Activated CD8-positive, alpha-beta memory T cell treated with anti-CD3 and anti-CD28 coated beads for 1 hour (primary cell): ENCODE results near the gene TRIM28.

Experiments
- DNase-seq, 2 donors: peaks; one replicate each; pipeline ENCODE4 v3.0.0-alpha.2; 2020; ENCODE audit warnings: low read depth in 1 of 2; ENCODE audit errors: extremely low read depth in 1 of 2

TRIM28 gene

GRCh38 chr19:58559275-58560006 lies 15.6 kb downstream of the TRIM28 start:
- peak in 1 of 2 donors; percentile 46 for DNase-seq

DNA sequence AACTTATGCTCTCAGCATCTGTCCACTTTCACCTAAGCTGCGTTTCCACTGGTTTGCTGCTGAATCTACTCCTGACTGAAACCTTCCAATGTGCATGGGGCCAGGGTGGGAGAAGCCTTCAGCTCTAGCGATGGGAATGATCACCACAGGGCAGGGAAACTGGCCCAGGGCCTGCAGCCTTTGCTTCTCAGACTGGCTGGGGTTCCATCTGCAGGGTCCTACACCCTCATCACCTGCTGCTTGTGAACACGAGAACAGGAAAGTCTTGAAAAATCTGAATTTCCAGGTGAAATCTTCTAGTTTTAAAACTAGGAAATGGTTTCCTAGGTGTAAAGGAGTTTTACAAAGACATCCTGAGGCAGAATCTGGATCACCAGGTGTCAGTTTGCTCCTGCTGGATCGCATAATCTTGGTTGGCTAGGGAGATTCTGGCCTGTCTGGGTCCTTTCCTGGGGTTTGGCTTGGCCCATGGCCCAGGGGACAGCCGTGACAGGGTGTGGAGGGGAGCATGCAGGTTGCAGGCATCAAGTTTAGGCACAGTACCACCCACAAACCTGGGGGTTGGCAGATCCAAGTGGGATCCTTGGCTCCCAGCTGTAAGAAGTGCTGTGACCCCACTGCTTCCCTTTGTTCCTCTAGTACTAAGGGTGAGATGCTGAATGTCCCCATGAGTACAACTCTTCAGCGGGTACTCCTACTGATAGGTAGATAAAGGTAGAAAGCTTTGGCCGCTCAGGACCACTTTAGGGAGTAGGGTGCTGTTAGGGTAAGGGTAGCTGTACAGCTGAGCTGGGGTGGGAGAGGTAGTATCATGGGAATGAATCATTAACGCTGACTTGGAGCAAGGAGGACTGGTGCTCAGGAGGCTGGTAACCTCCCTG lies 16.4 kb downstream of the TRIM28 start:
- DNase-seq, result no peak

GRCh38 chr19:58560921-58561320 lies 17.1 kb downstream of the TRIM28 start:
- no peak for DNase-seq

- no peak for DNase-seq
Measured at GRCh38 chr19:58561373-58562121, 17.7 kb downstream of the TRIM28 start.

DNA sequence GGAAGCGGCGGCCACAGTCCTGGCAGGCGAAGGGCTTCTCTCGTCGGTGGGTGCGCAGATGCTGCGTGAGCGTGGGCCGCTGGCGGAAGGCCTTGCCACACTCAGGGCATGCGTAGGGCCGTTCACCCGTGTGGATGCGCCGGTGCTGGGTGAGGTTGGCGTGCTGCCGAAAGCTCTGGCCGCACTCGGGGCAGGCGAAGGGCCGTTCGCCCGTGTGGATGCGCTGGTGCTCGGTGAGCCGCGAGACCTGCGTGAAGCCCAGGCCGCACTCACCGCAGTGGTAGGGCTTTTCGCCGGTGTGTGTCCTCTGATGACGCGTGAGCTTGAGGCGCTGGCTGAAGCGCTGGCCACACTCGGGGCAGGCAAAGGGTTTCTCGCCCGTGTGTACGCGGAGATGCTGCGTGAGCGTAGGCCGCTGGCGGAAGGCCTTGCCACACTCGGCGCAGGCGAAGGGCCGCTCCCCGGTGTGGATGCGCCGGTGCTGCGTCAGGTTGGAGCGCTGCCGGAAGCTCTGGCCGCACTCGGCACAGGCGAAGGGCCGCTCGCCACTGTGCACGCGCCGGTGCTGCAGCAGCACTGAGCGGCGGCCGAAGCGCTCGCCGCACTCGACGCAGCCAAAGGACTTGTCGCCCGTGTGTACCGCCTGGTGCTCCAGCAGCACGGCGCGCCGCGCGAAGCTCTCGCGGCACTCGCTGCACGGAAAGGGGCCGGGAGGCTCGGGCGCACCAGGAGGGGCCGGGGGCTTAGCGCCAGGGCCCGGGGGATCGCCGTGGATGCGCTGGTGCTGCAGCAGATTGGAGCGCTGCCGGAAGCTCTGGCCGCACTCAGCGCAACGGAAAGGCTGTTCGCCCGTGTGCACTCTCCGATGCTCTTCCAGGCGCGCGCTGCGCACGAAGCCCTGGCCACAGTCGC lies 18.5 kb downstream of the TRIM28 start:
- no peak for DNase-seq

GRCh38 chr19:58563034-58563573 lies 19.2 kb downstream of the TRIM28 start:
- no peak for DNase-seq

GRCh38 chr19:58563823-58564222 lies 20.0 kb downstream of the TRIM28 start:
- no peak for DNase-seq

GRCh38 chr19:58566989-58567388 lies 23.1 kb downstream of the TRIM28 start:
- DNase-seq, result no peak

GRCh38 chr19:58568453-58569130 lies 24.7 kb downstream of the TRIM28 start:
- no peak for DNase-seq

DNA sequence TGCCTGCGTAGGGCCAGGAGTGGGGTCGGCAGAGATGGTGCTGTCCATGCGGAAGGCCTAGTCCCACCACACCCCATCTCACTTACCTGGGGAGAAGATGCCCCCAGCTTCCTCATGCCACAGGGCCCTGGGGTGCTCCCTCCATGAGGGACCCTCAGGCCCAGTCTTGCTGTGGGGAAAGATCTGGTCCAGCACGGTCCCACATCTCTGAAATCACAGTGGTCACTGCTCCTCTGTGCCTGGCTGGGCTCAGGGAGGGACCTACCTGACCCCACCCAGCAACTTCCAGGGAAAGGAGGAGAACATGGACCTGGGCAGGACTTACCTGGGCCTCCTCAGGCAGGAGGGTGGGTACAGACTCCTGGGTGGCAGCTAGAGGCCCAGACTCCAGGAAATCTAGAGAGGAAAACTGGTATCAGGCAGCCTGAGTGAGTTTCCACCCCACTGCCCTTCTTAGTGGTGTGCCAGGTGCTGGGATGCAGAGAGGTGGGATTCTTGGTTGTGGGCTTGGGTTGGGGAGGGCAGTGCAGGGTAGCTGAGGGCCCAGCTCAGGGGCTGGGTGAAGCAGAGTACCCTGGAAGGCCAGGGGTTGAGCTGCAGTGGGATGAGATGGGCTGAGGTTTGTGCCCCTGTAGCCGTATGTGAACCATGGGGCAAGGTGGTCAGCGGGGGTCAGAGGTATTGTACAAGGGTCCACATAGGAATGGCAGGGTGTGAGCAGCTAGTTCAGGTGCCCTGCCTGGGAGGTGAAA lies 25.5 kb downstream of the TRIM28 start:
- DNase-seq, result no peak

- no peak for DNase-seq
Measured at GRCh38 chr19:58569943-58570670, 26.2 kb downstream of the TRIM28 start.

DNA sequence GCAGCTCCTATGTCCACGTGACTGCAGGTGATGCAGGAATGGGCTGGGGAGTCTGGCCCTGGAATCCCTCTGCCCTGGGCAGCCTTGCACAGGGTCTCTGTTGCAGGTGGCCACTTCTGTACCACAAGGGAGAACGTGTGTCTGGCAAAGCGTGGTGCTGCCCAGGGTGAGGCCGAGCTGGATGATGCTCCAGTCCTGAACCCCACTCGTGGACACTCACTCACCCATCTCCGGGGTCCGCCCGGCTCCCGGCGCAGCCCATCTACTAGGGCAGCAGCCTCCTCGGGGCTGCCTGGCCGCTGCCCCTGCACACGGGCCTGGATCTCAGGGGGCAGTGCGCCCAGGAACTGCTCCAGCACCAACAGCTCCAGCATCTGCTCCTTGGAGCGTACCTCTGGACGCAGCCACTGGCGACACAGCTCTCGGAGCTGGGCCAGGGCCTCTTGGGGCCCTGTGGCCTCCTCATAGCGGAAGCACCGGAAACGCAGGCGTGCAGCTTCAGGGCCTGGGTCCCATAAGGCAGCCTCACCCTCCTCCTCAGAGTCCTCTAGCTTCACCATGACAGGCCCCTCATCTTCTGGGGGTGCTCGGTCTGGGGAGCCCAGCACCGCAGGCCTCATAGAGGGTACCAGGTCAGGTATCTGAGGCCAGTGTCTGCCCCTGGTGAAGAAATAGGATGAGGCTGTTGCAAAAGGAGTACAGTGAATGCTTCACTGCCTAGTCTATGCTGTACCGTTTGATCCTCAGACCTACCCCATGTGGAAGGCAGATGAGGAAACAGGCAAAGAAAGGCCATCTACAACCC lies 27.1 kb downstream of the TRIM28 start:
- no peak for DNase-seq

DNA sequence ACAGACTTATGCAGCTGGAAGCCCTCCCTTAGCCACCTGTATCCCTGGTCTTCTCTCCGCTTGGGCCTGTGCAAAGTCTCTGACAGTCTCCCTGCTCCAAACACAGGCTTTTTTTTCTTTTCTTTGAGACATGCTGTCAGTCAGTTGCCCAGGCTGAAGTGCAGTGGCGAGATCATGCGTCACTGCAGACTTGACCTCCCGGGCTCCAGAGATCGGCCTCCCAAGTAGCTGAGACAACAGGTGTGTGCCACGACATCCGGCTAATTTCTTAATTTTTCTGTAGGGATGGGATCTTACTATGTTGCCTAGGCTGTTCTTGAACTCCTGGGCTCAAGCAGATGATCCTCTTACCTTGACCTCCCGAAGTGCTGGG lies 27.7 kb downstream of the TRIM28 start:
- DNase-seq, result no peak

GRCh38 chr19:58572026-58572817 lies 28.4 kb downstream of the TRIM28 start:
- DNase-seq, result no peak

- DNase-seq, result peak; percentile 100
Measured at GRCh38 chr19:58572818-58573657, 29.2 kb downstream of the TRIM28 start, which contains the start of gene MZF1. TSS of gene MZF1 (minus strand) at chr19:58573335. CDS start at chr19:58571389, 1,946 bp downstream.
